G401.6 (cell line): ENCODE results near the gene DENND2A.
"Not testable (repeated sequence)": the region's sequence is repeated elsewhere in the genome, so short reads cannot be mapped to it uniquely, and the experiment has no call there.

ENCODE experiments used
- FAIRE-seq: peaks from 2 replicates; lab custom pipeline; 2012; peaks lifted over from hg19 to GRCh38; lab: Jason Lieb, UNC

The DENND2A gene

GRCh38 chr7:140640727-140641523 is at the start of gene DENND2A:
DENND2A (minus strand) TSS chr7:140640813; CDS start chr7:140602397, 38,416 bp downstream.
- FAIRE-seq = no peak

DNA sequence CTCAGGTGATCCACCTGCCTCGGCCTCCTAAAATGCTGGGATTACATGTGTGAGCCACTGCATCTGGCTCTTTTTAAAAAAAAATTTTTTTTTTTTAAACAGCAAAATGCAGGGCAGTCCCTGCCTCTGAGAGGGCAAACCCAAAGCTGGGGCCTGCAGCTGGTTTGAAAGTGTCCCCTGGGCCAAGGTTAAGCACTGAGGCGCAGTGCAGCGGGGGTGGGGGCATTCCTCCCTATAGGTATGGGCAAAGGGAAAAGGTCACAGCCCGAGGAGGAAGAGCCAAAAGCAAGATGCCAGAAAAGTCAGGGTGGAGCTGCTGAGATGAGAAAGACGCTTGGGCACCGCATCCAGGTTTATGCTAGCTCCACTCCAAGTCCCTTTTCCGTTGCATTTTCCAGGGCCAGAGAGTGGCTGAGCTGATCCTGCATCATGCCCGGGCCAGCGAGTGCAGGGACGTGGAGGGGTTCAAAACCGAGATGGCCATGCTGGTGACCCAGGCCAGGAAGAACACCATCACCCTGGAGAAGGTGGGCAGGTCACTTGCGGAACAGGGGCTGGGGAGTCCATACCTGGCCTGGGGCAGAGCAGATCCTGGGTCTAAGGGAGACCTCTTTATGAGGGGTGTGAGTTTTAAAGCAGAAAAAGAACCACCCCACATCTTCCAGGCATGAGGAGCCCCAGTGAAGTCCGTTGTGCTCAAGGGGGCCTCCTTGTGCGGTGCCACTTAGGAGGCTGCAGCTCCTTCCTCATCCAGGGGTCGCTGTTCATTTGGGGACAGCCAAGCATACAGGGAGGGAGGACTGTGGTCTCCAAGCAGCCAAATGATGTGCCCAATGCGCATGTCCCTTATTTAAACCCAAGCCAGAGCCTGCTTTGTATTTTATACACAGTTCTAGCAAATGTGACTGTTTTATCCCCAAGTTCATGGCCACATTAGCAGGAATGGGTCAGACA is 48.9 kb upstream of the DENND2A start:
- no peak for FAIRE-seq

GRCh38 chr7:140688341-140688740 is 47.7 kb upstream of the DENND2A start:
- FAIRE-seq = no peak

DNA sequence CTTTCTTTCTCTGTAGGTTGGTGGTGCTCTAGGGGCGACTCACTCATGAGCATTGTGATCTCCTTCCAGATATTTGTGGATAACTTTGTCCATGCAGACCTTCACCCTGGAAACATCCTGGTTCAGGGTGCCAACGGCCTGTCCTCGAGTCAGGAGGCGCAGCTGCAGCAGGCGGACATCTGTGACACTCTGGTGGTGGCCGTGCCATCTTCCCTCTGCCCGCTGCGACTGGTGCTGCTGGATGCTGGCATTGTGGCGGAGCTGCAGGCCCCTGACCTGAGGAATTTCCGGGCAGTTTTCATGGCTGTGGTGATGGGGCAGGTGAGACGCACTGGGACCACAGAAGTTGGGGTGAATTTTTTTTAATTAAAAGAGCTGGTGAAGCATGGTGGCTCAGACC is 46.3 kb upstream of the DENND2A start:
- FAIRE-seq = no peak

- no peak for FAIRE-seq
These were observed 44.9 kb upstream of the DENND2A start for GRCh38 chr7:140685407-140686087.

GRCh38 chr7:140684066-140684950 is 43.7 kb upstream of the DENND2A start:
- FAIRE-seq = no peak

GRCh38 chr7:140683657-140684056 is 43.0 kb upstream of the DENND2A start:
- no peak for FAIRE-seq

GRCh38 chr7:140681766-140682165 is 41.2 kb upstream of the DENND2A start:
- no peak for FAIRE-seq

DNA sequence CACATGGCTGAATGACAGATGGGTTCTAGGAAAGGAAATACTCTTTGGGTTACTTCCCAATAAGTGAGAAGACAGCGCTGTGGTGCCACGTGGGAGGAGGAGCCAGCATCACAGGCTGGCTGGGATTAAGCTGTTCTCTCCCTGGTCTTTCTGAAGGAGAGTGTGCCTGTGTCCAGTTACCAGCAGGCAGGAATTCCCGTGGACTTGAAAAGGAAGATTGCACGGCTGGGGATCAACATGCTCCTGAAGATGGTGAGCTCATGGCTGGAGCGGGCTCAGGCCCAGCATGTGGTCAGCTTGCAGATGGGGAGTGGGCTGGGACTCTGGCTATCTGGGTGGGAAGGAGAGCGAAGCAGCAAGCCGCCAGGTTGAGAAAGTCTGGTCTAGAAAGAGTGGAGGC is 40.3 kb upstream of the DENND2A start:
- FAIRE-seq = no peak

GRCh38 chr7:140679186-140679585 is 38.6 kb upstream of the DENND2A start:
- FAIRE-seq = no peak

DNA sequence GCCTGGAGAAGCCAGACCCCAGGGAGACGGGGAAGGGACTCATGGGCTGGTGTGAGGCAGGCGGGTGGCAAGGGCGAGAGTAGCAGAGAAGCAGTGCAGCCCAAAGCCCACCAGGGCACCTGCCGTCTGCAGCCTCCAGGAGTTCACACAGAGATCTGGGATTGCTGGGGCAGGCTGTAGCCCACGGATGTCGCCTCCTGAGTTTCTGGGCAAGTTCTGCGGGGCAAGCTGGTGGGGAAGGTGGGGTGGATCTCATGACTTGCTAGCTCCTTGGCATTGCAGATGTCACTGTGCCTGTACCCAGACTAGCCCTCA is 38.2 kb upstream of the DENND2A start:
- no peak for FAIRE-seq

GRCh38 chr7:140678081-140678815 is 37.6 kb upstream of the DENND2A start:
- FAIRE-seq = no peak

GRCh38 chr7:140677496-140677895 is 36.9 kb upstream of the DENND2A start:
- no peak for FAIRE-seq

DNA sequence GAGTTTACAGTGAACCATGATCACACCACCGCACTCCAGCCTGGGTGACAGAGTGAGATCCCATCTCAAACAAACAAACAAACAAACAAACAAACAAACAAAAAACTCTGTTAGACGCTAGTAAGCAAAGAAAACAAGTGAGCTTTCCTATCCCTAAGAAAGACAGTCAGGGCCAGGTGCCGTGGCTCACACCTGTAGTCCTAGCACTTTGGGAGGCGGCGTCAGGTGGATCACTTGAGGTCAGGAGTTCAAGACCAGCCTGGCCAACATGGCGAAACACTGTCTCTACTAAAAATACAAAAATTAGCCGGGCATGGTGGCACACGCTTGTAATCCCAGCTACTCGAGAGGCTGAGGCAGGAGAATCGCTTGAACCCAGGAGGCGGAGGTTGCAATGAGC is 36.3 kb upstream of the DENND2A start:
- FAIRE-seq = not testable (repeated sequence)

DNA sequence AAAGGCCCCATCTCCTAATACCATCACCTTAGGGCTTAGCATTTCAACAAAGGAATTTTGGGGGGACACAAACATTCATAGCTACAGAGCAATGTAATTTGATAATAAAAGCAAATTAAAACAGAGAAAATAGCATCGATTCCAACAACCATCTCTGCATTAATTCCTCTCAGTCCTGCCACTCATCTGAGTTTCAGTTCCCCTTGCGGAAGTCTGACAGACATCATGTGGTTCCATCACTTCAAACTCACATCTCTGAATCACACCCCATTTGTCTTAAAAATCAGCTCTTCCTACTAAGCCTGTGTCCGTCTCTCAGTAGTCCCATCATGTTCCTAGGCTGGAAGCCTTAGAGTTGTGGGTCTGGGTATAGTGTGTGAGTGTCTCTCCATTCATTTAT is 35.7 kb upstream of the DENND2A start:
- no peak for FAIRE-seq

DNA sequence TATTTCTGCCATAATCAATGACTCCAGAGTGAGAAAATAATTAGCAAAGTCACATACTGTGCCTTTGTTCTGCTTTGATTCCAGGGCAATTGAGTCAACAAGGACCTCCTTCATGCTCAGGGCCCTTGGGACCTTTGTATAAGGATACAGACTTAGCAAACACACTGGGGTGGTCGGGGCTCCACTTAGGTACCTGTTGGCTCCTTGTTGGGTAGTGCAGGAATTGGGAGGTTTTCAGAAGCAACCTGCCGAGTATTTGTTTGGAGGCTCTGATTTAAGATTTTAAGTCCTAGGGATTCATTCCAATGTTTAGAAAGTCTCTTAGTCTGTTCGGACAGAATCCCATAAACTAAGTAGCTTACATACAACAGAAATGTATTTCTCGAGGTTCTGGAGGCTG is 35.1 kb upstream of the DENND2A start:
- no peak for FAIRE-seq

DNA sequence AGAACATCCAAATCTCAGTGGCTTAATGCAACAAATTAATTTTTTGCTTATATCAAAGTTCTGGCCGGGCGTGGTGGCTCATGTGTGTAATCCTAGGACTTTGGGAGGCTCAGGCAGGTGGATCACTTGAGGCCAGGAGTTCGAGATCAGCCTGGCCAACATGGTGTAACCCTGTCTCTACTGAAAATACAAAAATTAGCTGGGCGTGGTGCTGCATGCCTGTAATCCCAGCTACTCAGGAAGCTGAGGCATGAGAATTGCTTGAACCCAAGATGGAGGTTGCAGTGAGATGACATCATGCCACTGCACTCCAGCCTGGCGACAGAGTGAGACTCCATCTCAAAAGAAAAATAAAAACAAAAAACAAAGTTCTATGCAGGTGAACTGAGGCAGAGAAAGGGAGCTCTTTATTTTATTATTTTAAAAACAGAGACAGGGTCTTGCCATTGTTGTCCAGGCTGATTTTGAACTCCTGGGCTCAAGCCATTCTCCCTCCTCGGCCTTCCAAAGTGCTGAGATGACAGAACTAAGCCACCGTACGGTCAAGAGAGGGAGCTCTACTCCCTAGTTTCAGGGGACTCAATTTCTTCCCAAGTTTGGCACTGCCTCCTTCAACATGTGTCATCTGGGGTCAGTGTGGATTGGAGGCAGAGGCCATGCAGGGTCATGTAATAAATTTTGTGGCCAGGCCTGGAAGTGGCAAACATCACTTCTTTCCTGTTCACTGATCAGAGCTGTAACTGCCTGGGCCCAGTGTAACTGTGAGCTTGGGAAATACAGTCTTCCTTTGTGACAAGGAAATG is 34.5 kb upstream of the DENND2A start:
- peak; percentile 79 for FAIRE-seq

DNA sequence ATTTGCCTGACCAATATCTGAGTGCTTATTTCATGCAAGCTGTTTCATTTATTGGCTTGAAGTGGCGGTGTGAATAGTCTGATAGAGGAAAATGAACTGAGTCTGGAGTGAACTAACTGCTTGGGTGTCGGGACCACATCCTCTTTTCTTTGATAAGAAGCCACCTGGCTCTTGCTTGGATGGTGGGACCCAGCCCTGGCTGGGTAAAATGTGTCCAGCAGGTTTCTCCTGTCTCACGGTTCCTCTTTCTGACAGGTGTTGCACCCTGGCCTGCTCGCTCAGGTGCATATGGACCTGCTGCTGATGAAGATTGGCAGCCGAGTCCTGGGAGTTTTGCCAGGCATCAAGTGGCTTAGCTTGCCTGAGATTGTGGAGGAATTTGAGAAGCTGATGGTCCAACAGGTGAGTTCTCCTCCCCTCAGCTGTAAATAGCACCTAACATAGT is 33.8 kb upstream of the DENND2A start:
- no peak for FAIRE-seq

- FAIRE-seq = no peak
These were observed 33.2 kb upstream of the DENND2A start for GRCh38 chr7:140673774-140674155.
